ENCODE data around the gene CFL1. TPM values are rescaled to one million over a fixed set of nuclear protein-coding genes. Genes with fewer than 3 reads are reported as not detected.

The CFL1 gene
- polyA plus RNA-seq (2013, experiment 1 of 2) = 962 TPM
- 1,000 TPM for polyA plus RNA-seq (2013, experiment 2 of 2)

GRCh38 chr11:65857853-65858680, at the start of gene CFL1:
Gene CFL1 (minus strand): TSS chr11:65858180. CDS start chr11:65858099, 81 bp downstream.
- Histone ChIP-seq H3K9ac (ENCODE audit: low read depth, low read length) (peak within 1 kb of the TSS; percentile 96), H3K36me3 (ENCODE audit: insufficient read depth, low read length) (peaks cover 49% of the 10 kb centered on the region), H3K27me3 (ENCODE audit: insufficient read depth, low read length) (no peaks in the 10 kb centered on the region), H3K9me3 (ENCODE audit: insufficient read depth, low read depth, low read length) (no peaks in the 10 kb centered on the region), H3K27ac (ENCODE audit: low read depth, low read length) (peak within 1 kb of the TSS; percentile 96), H3K4me1 (ENCODE audit: insufficient read depth, low read length) (peaks cover 7% of the 10 kb centered on the region), H3K4me3 (ENCODE audit: low read length) (peak within 1 kb of the TSS; percentile 96)
- WGBS = under 1% methylated on average over 92 of the region's 92 CpGs

DNA sequence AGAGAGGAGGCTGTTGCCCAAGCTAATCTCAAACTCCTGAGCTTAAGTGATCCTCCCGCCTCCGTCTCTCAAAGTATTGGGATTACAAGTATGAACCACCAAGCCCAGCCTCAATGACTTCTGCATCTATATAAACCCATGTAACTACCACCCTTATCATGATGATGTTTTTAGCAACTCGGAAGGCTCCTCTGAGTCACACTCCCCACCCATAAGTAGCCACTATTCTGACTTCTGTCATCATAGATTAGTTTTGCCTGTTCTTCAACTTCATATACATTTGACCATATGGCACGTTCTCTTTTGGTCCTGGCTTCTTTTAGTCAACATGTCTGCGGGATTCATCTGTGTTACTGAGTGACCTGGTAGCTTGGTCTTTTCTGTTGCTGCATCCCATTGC, 48.6 kb upstream of the CFL1 start:
- H3K9ac ChIP-seq (ENCODE audit: low read depth, low read length) = no peak overlapping the region

GRCh38 chr11:65903715-65904114, 45.7 kb upstream of the CFL1 start:
- H3K9me3 ChIP-seq (ENCODE audit: insufficient read depth, low read depth, low read length) = no peaks in the 10 kb centered on the region
- 76% methylated on average over 8 of the region's 8 CpGs for WGBS
- peaks cover 8% of the 10 kb centered on the region; the same call in 1 of the 2 replicates for H3K4me1 ChIP-seq (ENCODE audit: insufficient read depth, low read length)
- H3K4me3 ChIP-seq (ENCODE audit: low read length) = no peak overlapping the region
- no peak overlapping the region for H3K27ac ChIP-seq (ENCODE audit: low read depth, low read length)
- H3K36me3 ChIP-seq (ENCODE audit: insufficient read depth, low read length) = no peaks in the 10 kb centered on the region
- peaks cover 67% of the 10 kb centered on the region for H3K27me3 ChIP-seq (ENCODE audit: insufficient read depth, low read length)
- no peak overlapping the region for H3K9ac ChIP-seq (ENCODE audit: low read depth, low read length)

More for the DNA sequence above, 48.6 kb upstream of the CFL1 start:
- Histone ChIP-seq H3K4me3 (ENCODE audit: low read length) (no peak overlapping the region), H3K36me3 (ENCODE audit: insufficient read depth, low read length) (no peaks in the 10 kb centered on the region), H3K4me1 (ENCODE audit: insufficient read depth, low read length) (peaks cover 8% of the 10 kb centered on the region; the same call in 1 of the 2 replicates), H3K9me3 (ENCODE audit: insufficient read depth, low read depth, low read length) (no peaks in the 10 kb centered on the region), H3K27ac (ENCODE audit: low read depth, low read length) (no peak overlapping the region), H3K27me3 (ENCODE audit: insufficient read depth, low read length) (peaks cover 39% of the 10 kb centered on the region)
- 89% methylated on average over 5 of the region's 5 CpGs for WGBS

DNA sequence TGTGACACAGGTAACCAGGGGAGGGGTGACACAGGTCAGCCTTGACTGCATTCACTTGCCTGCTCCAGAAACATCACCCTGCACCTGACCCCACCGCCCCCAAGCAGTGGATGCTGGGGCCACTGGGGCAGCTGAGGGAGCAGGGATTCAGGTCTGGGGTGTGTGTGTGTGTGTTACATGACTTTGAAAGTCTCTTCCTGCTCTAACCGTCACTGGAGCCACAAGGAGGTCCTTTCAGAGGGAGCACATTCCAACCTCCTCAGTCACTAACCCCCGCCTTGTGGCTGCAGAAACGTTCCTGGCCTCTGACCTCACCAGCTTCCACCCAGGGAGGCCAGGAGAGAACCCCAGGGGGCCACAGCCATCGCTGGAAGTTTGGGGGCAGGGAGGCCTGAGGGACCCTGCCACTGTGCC, 45.1 kb upstream of the CFL1 start:
- no peak overlapping the region for H3K4me3 ChIP-seq (ENCODE audit: low read length)
- 13% methylated on average over 5 of the region's 5 CpGs for WGBS
- no peaks in the 10 kb centered on the region for H3K36me3 ChIP-seq (ENCODE audit: insufficient read depth, low read length)
- no peak overlapping the region; the same call in 1 of the 2 replicates for H3K27ac ChIP-seq (ENCODE audit: low read depth, low read length)
- H3K9ac ChIP-seq (ENCODE audit: low read depth, low read length) = no peak overlapping the region
- H3K9me3 ChIP-seq (ENCODE audit: insufficient read depth, low read depth, low read length) = no peaks in the 10 kb centered on the region
- peaks cover 69% of the 10 kb centered on the region for H3K27me3 ChIP-seq (ENCODE audit: insufficient read depth, low read length)
- H3K4me1 ChIP-seq (ENCODE audit: insufficient read depth, low read length) = peaks cover 12% of the 10 kb centered on the region; the same call in 1 of the 2 replicates

DNA sequence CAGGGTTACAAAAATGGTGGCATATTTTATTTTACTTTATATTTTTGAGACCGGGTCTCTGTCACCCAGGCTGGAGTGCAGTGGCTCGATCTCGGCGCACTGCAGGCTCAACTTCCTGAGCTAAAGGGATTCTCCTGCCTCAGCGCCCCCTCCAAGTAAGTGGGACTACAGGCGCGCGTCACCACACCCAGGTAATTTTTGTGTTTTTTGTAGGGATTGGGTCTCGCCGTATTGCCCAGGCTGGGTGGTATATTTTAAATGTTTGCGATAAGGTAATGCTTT, 42.9 kb upstream of the CFL1 start:
- Histone ChIP-seq H3K27me3 (ENCODE audit: insufficient read depth, low read length) (peaks cover 62% of the 10 kb centered on the region), H3K9ac (ENCODE audit: low read depth, low read length) (no peak overlapping the region), H3K9me3 (ENCODE audit: insufficient read depth, low read depth, low read length) (no peaks in the 10 kb centered on the region), H3K4me3 (ENCODE audit: low read length) (peak overlapping the region; percentile 69), H3K27ac (ENCODE audit: low read depth, low read length) (no peak overlapping the region; the same call in 1 of the 2 replicates), H3K36me3 (ENCODE audit: insufficient read depth, low read length) (no peaks in the 10 kb centered on the region), H3K4me1 (ENCODE audit: insufficient read depth, low read length) (peaks cover 12% of the 10 kb centered on the region; the same call in 1 of the 2 replicates)
- WGBS = 67% methylated on average over 8 of the region's 11 CpGs

DNA sequence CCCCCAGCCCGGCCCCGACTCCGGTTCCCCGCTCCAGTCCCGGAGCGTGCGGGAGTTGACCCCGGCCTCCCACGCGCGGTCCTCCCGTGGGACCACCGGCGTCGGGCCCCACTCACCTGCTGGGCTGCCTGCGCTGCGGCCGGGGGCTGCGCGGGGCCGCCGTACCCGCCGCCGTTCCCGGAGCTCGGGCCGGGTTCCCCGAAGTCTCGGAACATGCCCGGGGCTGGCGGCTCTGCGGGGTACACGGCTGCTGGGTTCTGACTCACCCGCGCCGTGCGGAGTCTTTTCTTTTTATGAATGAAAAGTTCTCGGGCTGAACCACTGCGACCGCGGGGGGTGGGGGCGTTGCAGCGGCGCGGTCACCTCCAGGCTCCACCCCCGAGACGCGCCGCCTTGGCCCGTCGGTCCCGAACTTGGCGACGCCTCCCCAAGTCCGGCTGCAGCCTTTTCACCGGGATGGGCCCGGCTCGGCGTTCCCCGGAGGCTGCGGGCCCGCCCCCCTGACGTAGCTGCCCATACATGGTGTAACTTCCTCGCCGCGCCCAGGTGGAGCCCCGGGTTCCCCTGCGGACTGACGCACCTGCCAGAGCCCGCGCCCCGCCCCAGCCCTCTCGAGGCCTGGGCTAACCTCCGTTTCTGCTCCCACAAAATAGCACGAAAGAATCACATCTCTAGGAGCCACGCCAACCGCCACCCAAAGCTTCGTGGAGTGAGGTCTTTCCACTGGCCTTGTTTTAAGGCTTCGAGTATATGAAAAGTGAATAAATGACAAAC, 42.3 kb upstream of the CFL1 start, which contains the start of gene FOSL1:
FOSL1 (minus strand) TSS at position 264 of the 774 bp plus-strand sequence; CDS start at position 215, 49 bp downstream.
- peak within 1 kb of the TSS; percentile 81 for H3K27ac ChIP-seq (ENCODE audit: low read depth, low read length)
- no peaks in the 10 kb centered on the region; the same call in 1 of the 2 replicates for H3K36me3 ChIP-seq (ENCODE audit: insufficient read depth, low read length)
- H3K27me3 ChIP-seq (ENCODE audit: insufficient read depth, low read length) = peaks cover 62% of the 10 kb centered on the region
- H3K4me3 ChIP-seq (ENCODE audit: low read length) = peak within 1 kb of the TSS; percentile 69
- peak within 1 kb of the TSS; percentile 78 for H3K9ac ChIP-seq (ENCODE audit: low read depth, low read length)
- no peaks in the 10 kb centered on the region for H3K9me3 ChIP-seq (ENCODE audit: insufficient read depth, low read depth, low read length)
- H3K4me1 ChIP-seq (ENCODE audit: insufficient read depth, low read length) = peaks cover 12% of the 10 kb centered on the region; the same call in 1 of the 2 replicates
- 2% methylated on average over 80 of the region's 80 CpGs for WGBS

- Histone ChIP-seq H3K9me3 (ENCODE audit: insufficient read depth, low read depth, low read length) (no peaks in the 10 kb centered on the region), H3K4me1 (ENCODE audit: insufficient read depth, low read length) (peaks cover 12% of the 10 kb centered on the region; the same call in 1 of the 2 replicates), H3K4me3 (ENCODE audit: low read length) (peak overlapping the region; percentile 69), H3K36me3 (ENCODE audit: insufficient read depth, low read length) (no peaks in the 10 kb centered on the region; the same call in 1 of the 2 replicates), H3K27me3 (ENCODE audit: insufficient read depth, low read length) (peaks cover 62% of the 10 kb centered on the region), H3K27ac (ENCODE audit: low read depth, low read length) (peak overlapping the region; percentile 81), H3K9ac (ENCODE audit: low read depth, low read length) (peak overlapping the region; percentile 78)
- 2% methylated on average over 78 of the region's 78 CpGs for WGBS
These were observed 41.6 kb upstream of the CFL1 start for GRCh38 chr11:65899356-65900124.

DNA sequence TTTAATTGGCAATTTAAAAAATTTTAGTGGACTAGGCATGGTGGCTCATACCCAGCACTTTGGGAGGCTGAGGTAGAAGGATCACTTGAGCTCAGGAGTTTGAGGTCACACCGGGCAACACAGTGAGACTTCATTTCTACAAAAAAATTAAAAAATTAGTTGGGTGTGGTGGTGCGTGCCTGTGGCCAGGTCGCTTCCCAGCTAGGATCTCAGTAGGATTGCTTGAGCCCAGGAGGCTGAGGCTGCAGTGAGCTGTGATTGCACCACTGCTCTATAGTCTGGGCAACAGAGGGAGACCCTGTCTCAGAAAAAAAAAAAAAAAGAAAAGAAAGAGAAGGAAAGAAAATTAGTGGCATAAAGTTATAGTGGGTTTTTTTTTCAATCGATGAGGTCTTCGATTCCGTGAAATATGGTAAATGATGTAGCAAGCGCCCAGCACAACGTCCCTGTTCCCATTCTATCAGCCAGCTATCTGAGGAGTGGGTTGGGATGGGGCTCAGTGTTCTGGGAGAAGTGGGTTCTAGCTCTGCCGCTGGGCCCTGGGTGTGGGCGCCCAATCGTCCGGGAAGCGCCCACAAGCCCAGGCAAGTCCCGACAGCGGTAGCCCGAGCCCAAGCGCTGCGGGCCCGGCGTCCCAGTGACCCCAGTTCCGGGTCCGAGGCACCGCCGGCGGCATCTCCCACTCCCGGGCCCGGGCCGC, 40.8 kb upstream of the CFL1 start:
- WGBS = 14% methylated on average over 27 of the region's 28 CpGs
- no peak overlapping the region for H3K27ac ChIP-seq (ENCODE audit: low read depth, low read length)
- H3K9ac ChIP-seq (ENCODE audit: low read depth, low read length) = peak overlapping the region; percentile 78

DNA sequence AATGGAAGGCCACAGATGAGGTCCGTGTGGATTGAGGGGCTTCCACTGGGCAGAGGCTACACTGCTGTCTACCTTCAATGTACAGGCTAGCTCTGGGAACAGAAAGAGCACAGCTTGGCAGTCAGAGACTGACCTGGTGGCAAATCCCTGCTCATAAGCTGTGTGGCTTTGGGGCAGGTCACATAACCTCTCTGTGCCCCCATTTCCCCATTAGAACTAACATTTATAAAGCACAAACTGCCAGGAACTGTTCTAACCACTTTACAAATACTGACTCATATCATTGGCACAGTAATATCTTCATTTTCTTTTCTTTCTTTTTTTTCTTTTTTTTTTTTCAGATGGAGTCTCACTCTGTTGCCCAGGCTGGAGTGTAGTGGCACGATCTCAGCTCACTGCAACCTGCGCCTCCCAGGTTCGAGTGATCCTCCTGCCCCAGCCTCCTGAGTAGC, 39.1 kb upstream of the CFL1 start:
- Histone ChIP-seq H3K4me1 (ENCODE audit: insufficient read depth, low read length) (peaks cover 4% of the 10 kb centered on the region; the same call in 1 of the 2 replicates), H3K27ac (ENCODE audit: low read depth, low read length) (no peak overlapping the region), H3K36me3 (ENCODE audit: insufficient read depth, low read length) (no peaks in the 10 kb centered on the region; the same call in 1 of the 2 replicates), H3K9me3 (ENCODE audit: insufficient read depth, low read depth, low read length) (no peaks in the 10 kb centered on the region), H3K27me3 (ENCODE audit: insufficient read depth, low read length) (peaks cover 41% of the 10 kb centered on the region), H3K4me3 (ENCODE audit: low read length) (no peak overlapping the region), H3K9ac (ENCODE audit: low read depth, low read length) (no peak overlapping the region)
- WGBS = 96% methylated on average over 4 of the region's 4 CpGs

More for the DNA sequence above, 40.8 kb upstream of the CFL1 start:
- no peaks in the 10 kb centered on the region for H3K9me3 ChIP-seq (ENCODE audit: insufficient read depth, low read depth, low read length)
- H3K4me1 ChIP-seq (ENCODE audit: insufficient read depth, low read length) = peaks cover 12% of the 10 kb centered on the region; the same call in 1 of the 2 replicates
- peaks cover 57% of the 10 kb centered on the region for H3K27me3 ChIP-seq (ENCODE audit: insufficient read depth, low read length)
- no peaks in the 10 kb centered on the region; the same call in 1 of the 2 replicates for H3K36me3 ChIP-seq (ENCODE audit: insufficient read depth, low read length)
- peak overlapping the region; percentile 69 for H3K4me3 ChIP-seq (ENCODE audit: low read length)
